ENCODE results near the gene FN3K. TPM values are rescaled to one million over a fixed set of nuclear protein-coding genes. Genes with fewer than 3 reads are reported as not detected.

The FN3K gene
- total RNA-seq, 1 experiment from 2014 or later = 28.3 TPM

GRCh38 chr17:82779541-82779940, 44.1 kb downstream of the FN3K start:
- Mint-ChIP-seq H3K4me3 (no peak overlapping the region), H3K36me3 (ENCODE audit: insufficient read depth in 1 of 3, low read depth in 3 of 3) (peaks cover 44 to 62% (median 48%) of the 10 kb centered on the region in 3 experiments), H3K9me3 (peaks cover 0 to 5% of the 10 kb centered on the region in 2 experiments; a peak in 3 of 5 replicates), H3K4me1 (peaks cover 5 to 10% of the 10 kb centered on the region in 2 experiments), H3K27me3 (ENCODE audit: low read depth) (no peaks in the 10 kb centered on the region), H3K27ac (no peak overlapping the region)
- H3K27me3 ChIP-seq (ENCODE audit: insufficient read depth, low read length) = no peaks in the 10 kb centered on the region
- H3K4me2 ChIP-seq (ENCODE audit: insufficient read depth, insufficient read length, low read length) = no peak overlapping the region
- no peak overlapping the region for H4K91ac ChIP-seq (ENCODE audit: insufficient read length, low read depth, low read length)
- H4K8ac ChIP-seq (replicated peaks; ENCODE audit: insufficient read length, low read depth, low read length) = no peak overlapping the region
- no peak overlapping the region for H3K4ac ChIP-seq (ENCODE audit: low read depth, low read length)
- H3K9me3 ChIP-seq (ENCODE audit: control insufficient read depth, low read depth, low read length) = no peaks in the 10 kb centered on the region
- DNase-seq = no peak
- no peak overlapping the region for H3K18ac ChIP-seq (ENCODE audit: insufficient read length, low read depth, low read length)
- H2BK15ac ChIP-seq (ENCODE audit: low read depth, low read length) = no peak overlapping the region
- no peak for TF ChIP-seq CTCF (conservative IDR thresholded peaks at IDR 0.05)
- no CpG with 5 or more reads among the region's 23 CpGs for WGBS (ENCODE audit: extremely low coverage, insufficient read length, low lambda C conversion rate)
- H3K23ac ChIP-seq (ENCODE audit: insufficient read length, low read depth, low read length) = no peak overlapping the region
- H3K56ac ChIP-seq (ENCODE audit: insufficient read length, low read depth, low read length) = no peak overlapping the region
- H3K4me1 ChIP-seq (ENCODE audit: insufficient read depth, low read length) = no peaks in the 10 kb centered on the region
- no peak overlapping the region for H3K9ac ChIP-seq (ENCODE audit: extremely low read depth, insufficient read length, low read length)
- H4K20me1 ChIP-seq (ENCODE audit: control insufficient read depth, insufficient read depth, insufficient read length) = no peaks in the 10 kb centered on the region
- peaks cover 4% of the 10 kb centered on the region for H3K23me2 ChIP-seq (ENCODE audit: insufficient read length, low read depth, low read length, poor library complexity, severe bottlenecking)
- H2BK20ac ChIP-seq (ENCODE audit: low read depth, low read length, poor library complexity, severe bottlenecking) = no peak overlapping the region
- no peak overlapping the region; the same call in 1 of the 2 replicates for H3K14ac ChIP-seq (ENCODE audit: insufficient read depth, low read length)
- no peak overlapping the region for H4K5ac ChIP-seq (ENCODE audit: insufficient read length, low read depth, low read length)
- H3K79me1 ChIP-seq (ENCODE audit: insufficient read depth, low read depth, low read length, poor library complexity, severe bottlenecking) = peaks cover 2% of the 10 kb centered on the region
- H3K79me2 ChIP-seq (ENCODE audit: insufficient read depth, low read length) = no peaks in the 10 kb centered on the region; the same call in 1 of the 2 replicates
- H2BK12ac ChIP-seq (ENCODE audit: insufficient read length, low read depth, low read length) = no peak overlapping the region
- no peak overlapping the region for H2AFZ ChIP-seq (ENCODE audit: low read length)
- no peak overlapping the region for H3K27ac ChIP-seq (ENCODE audit: insufficient read length, low read depth, low read length)
- no peak overlapping the region for H2AK5ac ChIP-seq (ENCODE audit: insufficient read length, low read length)
- H2BK120ac ChIP-seq (ENCODE audit: low read depth, low read length, poor library complexity, severe bottlenecking) = no peak overlapping the region
- H3T11ph ChIP-seq (ENCODE audit: low read length) = no peak overlapping the region
- no peak overlapping the region for H2BK5ac ChIP-seq (ENCODE audit: insufficient read length, low read length)

Data from H9 (cell line).